RWPE2 (cell line): ENCODE measurements around the gene PPP1R1C.

Experiments
- ATAC-seq: fragments of 200-7000 bp; cut with Tn5 transposase; 3 replicates; pipeline ENCODE4 v1.9.1; 2021; ENCODE audit warnings: low read depth
- DNase-seq: peaks from one replicate; pipeline ENCODE4 v3.0.0-alpha.2; 2020; ENCODE audit warnings: low spot score
- H3K27ac ChIP-seq: fragments of 450-650 bp; 2 replicates; pipeline ENCODE4 v1.5.1; 2017; ENCODE audit warnings: mild to moderate bottlenecking; ENCODE audit not compliant: poor library complexity, severe bottlenecking
- H3K27me3 ChIP-seq: fragments of 250-450 bp; sonication (Bioruptor Pico); 2 replicates; pipeline ENCODE4 v1.5.1; 2021; ENCODE audit warnings: mild to moderate bottlenecking, moderate library complexity; ENCODE audit not compliant: insufficient read depth, poor library complexity, severe bottlenecking
- H3K36me3 ChIP-seq: fragments of 250-450 bp; sonication (Bioruptor Pico); 2 replicates; pipeline ENCODE4 v1.5.1; 2020; ENCODE audit warnings: low read depth, mild to moderate bottlenecking, moderate library complexity
- H3K4me1 ChIP-seq: fragments of 250-450 bp; sonication (Bioruptor Pico); 2 replicates; pipeline ENCODE4 v1.5.1; 2021; ENCODE audit warnings: mild to moderate bottlenecking, moderate library complexity; ENCODE audit not compliant: insufficient read depth, poor library complexity, severe bottlenecking
- H3K4me3 ChIP-seq: fragments of 250-450 bp; sonication (Bioruptor Pico); 2 replicates; pipeline ENCODE4 v1.5.1; 2021; ENCODE audit warnings: mild to moderate bottlenecking, moderate library complexity; ENCODE audit not compliant: severe bottlenecking
- H3K9me3 ChIP-seq: fragments of 250-450 bp; sonication (Bioruptor Pico); 2 replicates; pipeline ENCODE4 v1.5.1; 2021; ENCODE audit warnings: mild to moderate bottlenecking, moderate library complexity; ENCODE audit not compliant: severe bottlenecking
- TF ChIP-seq, protein P1 (sequence below): fragments of 450-650 bp; IDR thresholded peaks from one replicate; pipeline ENCODE4 v1.5.1; 2017; ENCODE audit warnings: mild to moderate bottlenecking, moderate library complexity; ENCODE audit not compliant: poor library complexity, severe bottlenecking

Gene PPP1R1C

DNA sequence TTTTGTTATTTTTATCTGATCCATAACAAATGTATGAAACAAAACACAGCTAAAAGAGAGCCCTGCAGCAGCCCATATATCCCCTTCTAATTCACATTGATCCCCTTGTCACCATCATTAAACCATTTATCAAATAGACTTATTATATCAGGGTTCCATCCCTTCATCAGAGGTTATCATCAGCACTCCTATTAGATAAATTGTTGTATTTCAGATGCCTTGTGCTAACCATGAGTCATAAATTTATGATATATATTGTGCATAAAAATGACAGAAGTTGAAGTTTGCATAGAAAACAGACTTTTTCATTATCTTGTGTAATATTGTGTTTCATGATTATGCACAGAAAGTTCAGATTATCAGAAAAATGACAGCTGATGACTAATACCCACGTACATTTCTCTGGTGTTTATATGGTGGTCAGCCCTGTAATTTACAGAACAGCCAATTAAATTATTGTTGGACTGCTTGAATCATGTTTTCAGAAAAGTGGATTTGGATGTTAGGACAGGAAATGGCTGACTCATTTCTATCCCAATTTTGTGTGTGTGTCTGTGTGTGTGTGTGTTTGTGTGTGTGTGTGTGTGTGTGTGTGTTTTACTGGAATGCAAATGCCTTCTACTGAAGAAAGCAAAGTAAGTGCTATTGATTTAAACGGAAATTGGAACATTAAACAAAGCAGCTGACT is 80.9 kb downstream of the PPP1R1C start:
- Histone ChIP-seq H3K36me3 (no peaks in the 10 kb centered on the region), H3K4me3 (no peak overlapping the region), H3K27me3 (no peaks in the 10 kb centered on the region), H3K27ac (peak overlapping the region; percentile 59), H3K4me1 (peaks cover 29% of the 10 kb centered on the region), H3K9me3 (no peaks in the 10 kb centered on the region)
- DNase-seq (no peak), ATAC-seq (peak; percentile 91)
- TF ChIP-seq, protein P1, sequence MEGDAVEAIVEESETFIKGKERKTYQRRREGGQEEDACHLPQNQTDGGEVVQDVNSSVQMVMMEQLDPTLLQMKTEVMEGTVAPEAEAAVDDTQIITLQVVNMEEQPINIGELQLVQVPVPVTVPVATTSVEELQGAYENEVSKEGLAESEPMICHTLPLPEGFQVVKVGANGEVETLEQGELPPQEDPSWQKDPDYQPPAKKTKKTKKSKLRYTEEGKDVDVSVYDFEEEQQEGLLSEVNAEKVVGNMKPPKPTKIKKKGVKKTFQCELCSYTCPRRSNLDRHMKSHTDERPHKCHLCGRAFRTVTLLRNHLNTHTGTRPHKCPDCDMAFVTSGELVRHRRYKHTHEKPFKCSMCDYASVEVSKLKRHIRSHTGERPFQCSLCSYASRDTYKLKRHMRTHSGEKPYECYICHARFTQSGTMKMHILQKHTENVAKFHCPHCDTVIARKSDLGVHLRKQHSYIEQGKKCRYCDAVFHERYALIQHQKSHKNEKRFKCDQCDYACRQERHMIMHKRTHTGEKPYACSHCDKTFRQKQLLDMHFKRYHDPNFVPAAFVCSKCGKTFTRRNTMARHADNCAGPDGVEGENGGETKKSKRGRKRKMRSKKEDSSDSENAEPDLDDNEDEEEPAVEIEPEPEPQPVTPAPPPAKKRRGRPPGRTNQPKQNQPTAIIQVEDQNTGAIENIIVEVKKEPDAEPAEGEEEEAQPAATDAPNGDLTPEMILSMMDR, result no peak

DNA sequence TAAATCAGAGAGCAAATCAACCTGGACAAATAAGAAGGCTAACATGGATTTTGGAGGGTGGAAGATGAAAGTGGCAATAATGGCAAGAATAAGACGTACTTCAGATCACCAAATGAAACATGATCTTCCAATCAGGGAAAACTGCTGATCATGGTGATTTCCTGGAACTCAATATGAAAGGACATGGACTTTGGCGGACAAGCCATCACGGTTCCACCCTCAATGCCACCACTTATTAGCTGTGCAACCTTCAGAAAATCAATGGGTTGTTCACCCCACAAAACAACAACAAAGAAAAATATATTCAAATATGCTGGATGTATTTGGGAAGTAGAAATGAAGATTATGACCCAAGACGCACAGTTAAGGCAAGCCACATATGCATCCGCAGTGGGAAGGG is 81.7 kb downstream of the PPP1R1C start:
- peak overlapping the region; percentile 59 for H3K27ac ChIP-seq

DNA sequence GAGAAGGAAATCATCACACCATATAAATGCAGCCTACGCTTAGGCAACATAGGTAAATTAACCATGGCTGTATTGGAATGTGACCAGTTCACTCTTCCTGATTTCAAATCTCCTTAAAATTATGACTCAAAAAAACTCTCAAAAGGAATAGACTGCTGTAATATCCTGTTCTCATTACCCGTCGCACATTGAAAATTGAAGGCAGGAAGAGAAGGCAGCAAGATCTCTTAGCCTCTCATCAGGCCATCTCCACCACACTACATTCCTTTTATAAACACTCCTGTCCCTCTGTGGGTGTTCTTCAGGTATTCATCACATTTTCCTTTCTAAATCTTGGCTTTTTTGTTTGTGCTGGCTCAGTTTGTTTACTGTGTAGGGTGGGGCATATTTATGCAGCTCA is 83.2 kb downstream of the PPP1R1C start:
- Histone ChIP-seq H3K4me1 (peaks cover 29% of the 10 kb centered on the region), H3K27me3 (no peaks in the 10 kb centered on the region), H3K4me3 (no peak overlapping the region), H3K36me3 (no peaks in the 10 kb centered on the region), H3K27ac (peak overlapping the region; percentile 59), H3K9me3 (no peaks in the 10 kb centered on the region)
- TF ChIP-seq, protein P1, result no peak
- DNase-seq (no peak), ATAC-seq (peak; percentile 70)

More for the DNA sequence above, 81.7 kb downstream of the PPP1R1C start:
- Histone ChIP-seq H3K9me3 (no peaks in the 10 kb centered on the region), H3K4me1 (peaks cover 29% of the 10 kb centered on the region), H3K36me3 (no peaks in the 10 kb centered on the region), H3K27me3 (no peaks in the 10 kb centered on the region), H3K4me3 (no peak overlapping the region)
- DNase-seq (no peak), ATAC-seq (no peak)
- TF ChIP-seq, protein P1, result no peak

DNA sequence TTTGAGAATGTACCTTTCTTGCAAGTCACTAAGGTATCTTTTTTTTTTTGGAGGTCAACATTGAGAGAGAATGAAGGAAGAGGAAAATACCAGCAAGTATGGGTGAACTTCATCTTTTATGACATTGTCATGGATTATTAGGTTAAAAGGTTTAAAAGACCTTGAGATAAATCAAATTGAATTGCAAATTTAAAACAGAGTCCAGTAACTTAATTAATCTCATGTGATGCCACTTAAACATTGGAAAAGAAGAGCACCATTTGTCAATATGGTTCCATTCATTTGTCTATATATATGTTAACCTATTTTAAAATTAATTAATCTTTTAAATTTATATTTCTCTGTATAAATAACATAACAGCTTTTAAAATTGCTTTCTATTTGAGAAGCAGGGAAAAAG is 83.8 kb downstream of the PPP1R1C start:
- TF ChIP-seq, protein P1, result no peak
- Histone ChIP-seq H3K9me3 (no peaks in the 10 kb centered on the region), H3K36me3 (no peaks in the 10 kb centered on the region), H3K27ac (peak overlapping the region; percentile 59), H3K4me3 (no peak overlapping the region), H3K4me1 (peaks cover 29% of the 10 kb centered on the region), H3K27me3 (no peaks in the 10 kb centered on the region)
- ATAC-seq (no peak), DNase-seq (no peak)

DNA sequence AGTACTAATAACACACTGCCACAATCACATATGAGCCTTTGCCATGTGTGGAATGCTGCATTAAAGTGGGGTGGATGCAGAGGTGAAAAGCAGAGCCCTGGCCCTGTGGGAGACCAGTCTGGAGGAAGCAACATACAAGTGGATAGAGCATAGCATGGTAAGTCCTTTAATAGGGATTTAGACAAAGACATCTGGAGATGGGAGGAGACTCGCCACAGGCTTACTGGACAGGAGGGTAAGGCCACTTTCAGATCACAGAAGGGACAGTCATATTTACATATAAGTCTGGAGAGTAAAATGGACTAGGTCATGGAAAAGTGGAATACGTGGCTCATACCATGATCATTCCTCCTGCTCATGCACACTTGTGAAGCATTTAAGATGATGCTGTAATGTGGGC is 84.3 kb downstream of the PPP1R1C start:
- no peaks in the 10 kb centered on the region for H3K27me3 ChIP-seq
- peaks cover 29% of the 10 kb centered on the region for H3K4me1 ChIP-seq
- no peaks in the 10 kb centered on the region for H3K36me3 ChIP-seq
- ATAC-seq (no peak), DNase-seq (no peak)
- H3K27ac ChIP-seq, result no peak overlapping the region
- no peaks in the 10 kb centered on the region for H3K9me3 ChIP-seq
- no peak overlapping the region for H3K4me3 ChIP-seq
- TF ChIP-seq, protein P1, result no peak
